HEK293 (cell line): ENCODE measurements around the gene FGF19.
A peak's percentile ranks its signal among the peaks of the same experiment; 100 is the strongest.

ENCODE experiments used
- CTCF ChIA-PET: fragments of 350-600 bp; formaldehyde crosslinking; extraction: SDS; loops from one replicate; lab custom pipeline; 2021; ENCODE audit warnings: antibody characterized with exemption; lab: Yijun Ruan, JAX
- POLR2A ChIA-PET: fragments of 300-600 bp; formaldehyde crosslinking; extraction: SDS; loops from one replicate; lab custom pipeline; 2020; ENCODE audit warnings: antibody characterized with exemption, inconsistent platforms; lab: Yijun Ruan, JAX
- H3K27ac ChIP-seq: fragments of 200-500 bp; sonication (Bioruptor generic); 2 replicates; pipeline ENCODE4 v1.5.1; 2014; ENCODE audit warnings: low read depth, low read length, control low read depth, inconsistent platforms; ENCODE audit errors: extremely low read depth
- H3K36me3 ChIP-seq, 2 experiments: fragments of 200-500 bp in 1 of 2; sonication (Bioruptor generic) in 1 of 2; 1 replicate in 1 of 2; 2 replicates in 1 of 2; pipeline ENCODE4 v1.5.1; 2014 to 2017; ENCODE audit warnings: inconsistent platforms in 2 of 2, low read length in 2 of 2; ENCODE audit not compliant: control insufficient read depth in 2 of 2, insufficient read depth in 1 of 2
- H3K4me1 ChIP-seq: fragments of 200-500 bp; sonication (Bioruptor generic); 2 replicates; pipeline ENCODE4 v1.5.1; 2014; ENCODE audit warnings: mild to moderate bottlenecking, low read length, inconsistent platforms; ENCODE audit not compliant: control insufficient read depth, insufficient read depth
- H3K4me3 ChIP-seq: 2 replicates; pipeline ENCODE4 v1.5.1; 2011; ENCODE audit warnings: low read depth, mild to moderate bottlenecking, control low read depth, low read length, moderate library complexity
- H3K9me3 ChIP-seq: fragments of 200-500 bp; sonication (Bioruptor generic); 2 replicates; pipeline ENCODE4 v1.5.1; 2014; ENCODE audit warnings: low read depth, low read length, inconsistent platforms; ENCODE audit not compliant: control insufficient read depth, insufficient read depth
- EGR2 ChIP-seq: fragments of 450-650 bp; formaldehyde crosslinking; IDR thresholded peaks from 2 replicates; pipeline ENCODE4 v1.5.1; 2016; ENCODE audit warnings: low read depth, missing biosample characterization, missing genetic modification characterization
- GFI1B ChIP-seq: fragments of 450-650 bp; formaldehyde crosslinking; IDR thresholded peaks from 2 replicates; pipeline ENCODE4 v1.5.1; 2016; ENCODE audit warnings: missing biosample characterization, missing genetic modification characterization
- GLIS1 ChIP-seq: fragments of 450-650 bp; formaldehyde crosslinking; IDR thresholded peaks from 2 replicates; pipeline ENCODE4 v1.5.1; 2016; ENCODE audit warnings: missing biosample characterization, missing genetic modification characterization
- GLIS2 ChIP-seq: fragments of 450-650 bp; formaldehyde crosslinking; IDR thresholded peaks from 2 replicates; pipeline ENCODE4 v1.5.1; 2016; ENCODE audit warnings: missing biosample characterization, missing genetic modification characterization
- KLF1 ChIP-seq: fragments of 450-650 bp; formaldehyde crosslinking; IDR thresholded peaks from 2 replicates; pipeline ENCODE4 v1.5.1; 2016; ENCODE audit warnings: missing biosample characterization, missing genetic modification characterization
- KLF17 ChIP-seq: fragments of 450-650 bp; formaldehyde crosslinking; IDR thresholded peaks from 2 replicates; pipeline ENCODE4 v1.5.1; 2016; ENCODE audit warnings: missing biosample characterization, missing genetic modification characterization
- PRDM2 ChIP-seq: fragments of 450-650 bp; formaldehyde crosslinking; IDR thresholded peaks from 2 replicates; pipeline ENCODE4 v1.5.1; 2016; ENCODE audit warnings: missing biosample characterization, missing genetic modification characterization, borderline replicate concordance
- ZBTB20 ChIP-seq: fragments of 450-650 bp; formaldehyde crosslinking; IDR thresholded peaks from 2 replicates; pipeline ENCODE4 v1.5.1; 2016; ENCODE audit warnings: missing biosample characterization, missing genetic modification characterization
- ZBTB44 ChIP-seq: fragments of 450-650 bp; IDR thresholded peaks from 2 replicates; pipeline ENCODE4 v1.5.1; 2018; ENCODE audit warnings: missing biosample characterization, mild to moderate bottlenecking, missing genetic modification characterization
- ZFHX2 ChIP-seq: fragments of 450-650 bp; formaldehyde crosslinking; conservative IDR thresholded peaks from 2 replicates; pipeline ENCODE4 v1.5.1; 2016; ENCODE audit warnings: missing biosample characterization, missing genetic modification characterization
- ZNF132 ChIP-seq: fragments of 450-650 bp; formaldehyde crosslinking; IDR thresholded peaks from 2 replicates; pipeline ENCODE4 v1.5.1; 2017; ENCODE audit warnings: missing biosample characterization, missing genetic modification characterization, borderline replicate concordance
- ZNF16 ChIP-seq: fragments of 450-650 bp; formaldehyde crosslinking; IDR thresholded peaks from 2 replicates; pipeline ENCODE4 v1.5.1; 2016; ENCODE audit warnings: low read depth, missing biosample characterization, missing genetic modification characterization
- ZNF24 ChIP-seq: fragments of 450-650 bp; formaldehyde crosslinking; IDR thresholded peaks from 2 replicates; pipeline ENCODE4 v1.5.1; 2016; ENCODE audit warnings: missing biosample characterization, missing genetic modification characterization
- ZNF350 ChIP-seq: fragments of 450-650 bp; formaldehyde crosslinking; IDR thresholded peaks from 2 replicates; pipeline ENCODE4 v1.5.0; 2017; ENCODE audit warnings: missing biosample characterization, mild to moderate bottlenecking, missing genetic modification characterization
- ZNF426 ChIP-seq: fragments of 450-650 bp; formaldehyde crosslinking; IDR thresholded peaks from 2 replicates; pipeline ENCODE4 v1.5.1; 2017; ENCODE audit warnings: missing biosample characterization, missing genetic modification characterization, mild to moderate bottlenecking, inconsistent platforms, moderate library complexity
- ZNF473 ChIP-seq: fragments of 450-650 bp; formaldehyde crosslinking; IDR thresholded peaks from 2 replicates; pipeline ENCODE4 v1.5.1; 2017; ENCODE audit warnings: missing biosample characterization, missing genetic modification characterization
- TF ChIP-seq, protein P1 (sequence below): fragments of 450-650 bp; formaldehyde crosslinking; IDR thresholded peaks from 2 replicates; pipeline ENCODE4 v1.5.1; 2016; ENCODE audit warnings: missing biosample characterization, missing genetic modification characterization
- TF ChIP-seq, protein P2 (sequence below): fragments of 450-650 bp; formaldehyde crosslinking; IDR thresholded peaks from 2 replicates; pipeline ENCODE4 v1.5.1; 2016; ENCODE audit warnings: missing biosample characterization, missing genetic modification characterization

FGF19 gene, protein sequence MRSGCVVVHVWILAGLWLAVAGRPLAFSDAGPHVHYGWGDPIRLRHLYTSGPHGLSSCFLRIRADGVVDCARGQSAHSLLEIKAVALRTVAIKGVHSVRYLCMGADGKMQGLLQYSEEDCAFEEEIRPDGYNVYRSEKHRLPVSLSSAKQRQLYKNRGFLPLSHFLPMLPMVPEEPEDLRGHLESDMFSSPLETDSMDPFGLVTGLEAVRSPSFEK

DNA sequence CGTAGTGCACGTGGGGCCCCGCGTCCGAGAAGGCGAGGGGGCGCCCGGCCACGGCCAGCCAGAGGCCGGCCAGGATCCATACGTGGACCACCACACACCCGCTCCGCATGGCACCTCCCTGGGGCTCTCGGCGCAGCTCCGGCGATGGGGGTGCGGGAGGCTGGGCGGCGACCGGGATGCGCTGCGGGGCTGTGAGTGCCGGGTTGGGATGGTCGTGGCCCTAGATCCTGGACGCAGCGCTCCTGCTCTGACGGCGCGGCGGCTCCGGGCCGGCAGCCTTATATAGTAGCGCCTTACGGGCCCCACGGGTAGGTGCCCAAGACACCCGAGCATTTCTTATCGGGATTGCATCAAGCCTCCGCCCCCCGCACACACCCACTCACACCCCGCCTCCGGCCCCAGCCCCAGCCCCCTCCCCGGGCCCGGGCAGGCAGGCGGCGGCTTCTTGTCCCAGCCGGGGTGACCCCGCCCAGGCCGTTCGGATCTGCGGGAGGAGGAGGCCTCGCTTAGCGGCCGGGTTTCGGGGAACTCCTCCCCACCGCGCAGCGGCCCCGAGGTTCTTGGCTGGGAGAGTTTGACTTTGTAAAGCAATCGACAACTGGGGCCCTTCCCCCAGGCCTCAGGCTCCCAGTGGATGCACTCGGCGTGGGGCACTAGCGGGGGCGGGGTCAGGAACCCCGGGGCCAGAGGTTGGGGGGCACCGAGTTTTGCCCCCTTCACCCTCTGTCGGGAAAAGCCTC, at the start of gene FGF19:
TSS of gene FGF19 (minus strand) at position 255 of the 740 bp plus-strand sequence. CDS start at position 109, 146 bp downstream.
- ChIA-PET POLR2A (no interaction called here), CTCF (interaction anchor here (0.6 to 2.6 kb wide), 16 partner anchors 7 to 1577 kb away, joined by 3 to 13 read pairs (median 4); no protein-coding TSS in a partner anchor)
- peak within 1 kb of the TSS; percentile 30 for H3K4me3 ChIP-seq
- 0 out of 2 replicates have a peak, but pooled peaks cover 6% of the 10 kb centered on the region for H3K4me1 ChIP-seq
- no peak within 1 kb of the TSS for H3K27ac ChIP-seq
- H3K36me3 ChIP-seq, result no peaks in the 10 kb centered on the region
- no peaks in the 10 kb centered on the region for H3K9me3 ChIP-seq
- TF ChIP-seq ZBTB20 (peak; percentile 27; the same call in 1 of the 2 replicates), ZBTB44 (no peak), ZNF473 (no peak), KLF1 (peak; percentile 33; the same call in 1 of the 2 replicates), GLIS1 (tag by site-specific recombination) (peak; percentile 57; the same call in 1 of the 2 replicates), GLIS2 (peak; percentile 80), EGR2 (0 out of 2 replicates have a peak, but pooled peaks have one; percentile 23), ZFHX2 (tag by site-specific recombination) (peak; percentile 67)
- TF ChIP-seq, protein P1, sequence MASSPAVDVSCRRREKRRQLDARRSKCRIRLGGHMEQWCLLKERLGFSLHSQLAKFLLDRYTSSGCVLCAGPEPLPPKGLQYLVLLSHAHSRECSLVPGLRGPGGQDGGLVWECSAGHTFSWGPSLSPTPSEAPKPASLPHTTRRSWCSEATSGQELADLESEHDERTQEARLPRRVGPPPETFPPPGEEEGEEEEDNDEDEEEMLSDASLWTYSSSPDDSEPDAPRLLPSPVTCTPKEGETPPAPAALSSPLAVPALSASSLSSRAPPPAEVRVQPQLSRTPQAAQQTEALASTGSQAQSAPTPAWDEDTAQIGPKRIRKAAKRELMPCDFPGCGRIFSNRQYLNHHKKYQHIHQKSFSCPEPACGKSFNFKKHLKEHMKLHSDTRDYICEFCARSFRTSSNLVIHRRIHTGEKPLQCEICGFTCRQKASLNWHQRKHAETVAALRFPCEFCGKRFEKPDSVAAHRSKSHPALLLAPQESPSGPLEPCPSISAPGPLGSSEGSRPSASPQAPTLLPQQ (tag by site-specific recombination), result no peak

- no peaks in the 10 kb centered on the region for H3K9me3 ChIP-seq
- H3K4me3 ChIP-seq, result no peak overlapping the region
- H3K4me1 ChIP-seq, result no peaks in the 10 kb centered on the region
- ChIA-PET CTCF (no interaction called here), POLR2A (no interaction called here)
- H3K36me3 ChIP-seq, result no peaks in the 10 kb centered on the region
- no peak overlapping the region for H3K27ac ChIP-seq
- TF ChIP-seq PRDM2 (tag by site-specific recombination), result no peak
- TF ChIP-seq ZNF24, result no peak
- no peak for TF ChIP-seq KLF17 (tag by site-specific recombination)
- TF ChIP-seq ZNF132 (tag by site-specific recombination), result no peak
- TF ChIP-seq GLIS2, result no peak
- no peak for TF ChIP-seq ZNF426 (tag by site-specific recombination)
- TF ChIP-seq ZNF16 (tag by site-specific recombination), result no peak
- TF ChIP-seq GFI1B (tag by site-specific recombination), result no peak
- TF ChIP-seq ZNF350 (tag by site-specific recombination), result no peak
- TF ChIP-seq, protein P2, sequence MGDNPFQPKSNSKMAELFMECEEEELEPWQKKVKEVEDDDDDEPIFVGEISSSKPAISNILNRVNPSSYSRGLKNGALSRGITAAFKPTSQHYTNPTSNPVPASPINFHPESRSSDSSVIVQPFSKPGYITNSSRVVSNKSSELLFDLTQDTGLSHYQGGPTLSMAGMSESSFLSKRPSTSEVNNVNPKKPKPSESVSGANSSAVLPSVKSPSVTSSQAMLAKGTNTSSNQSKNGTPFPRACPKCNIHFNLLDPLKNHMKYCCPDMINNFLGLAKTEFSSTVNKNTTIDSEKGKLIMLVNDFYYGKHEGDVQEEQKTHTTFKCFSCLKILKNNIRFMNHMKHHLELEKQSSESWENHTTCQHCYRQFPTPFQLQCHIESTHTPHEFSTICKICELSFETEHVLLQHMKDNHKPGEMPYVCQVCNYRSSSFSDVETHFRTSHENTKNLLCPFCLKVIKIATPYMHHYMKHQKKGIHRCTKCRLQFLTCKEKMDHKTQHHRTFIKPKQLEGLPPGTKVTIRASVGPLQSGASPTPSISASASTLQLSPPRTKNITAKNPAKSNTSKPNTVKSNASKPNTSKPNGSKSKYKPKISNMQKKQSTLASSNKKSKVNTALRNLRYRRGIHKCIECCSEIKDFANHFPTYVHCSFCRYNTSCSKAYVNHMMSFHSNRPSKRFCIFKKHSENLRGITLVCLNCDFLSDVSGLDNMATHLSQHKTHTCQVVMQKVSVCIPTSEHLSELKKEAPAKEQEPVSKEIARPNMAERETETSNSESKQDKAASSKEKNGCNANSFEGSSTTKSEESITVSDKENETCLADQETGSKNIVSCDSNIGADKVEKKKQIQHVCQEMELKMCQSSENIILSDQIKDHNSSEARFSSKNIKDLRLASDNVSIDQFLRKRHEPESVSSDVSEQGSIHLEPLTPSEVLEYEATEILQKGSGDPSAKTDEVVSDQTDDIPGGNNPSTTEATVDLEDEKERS (tag by site-specific recombination), result no peak
Measured at GRCh38 chr11:69752890-69753289, 49.1 kb upstream of the FGF19 start.
